Activated T-cell treated with anti-CD3 and anti-CD28 coated beads, Interleukin-2, amount 50 U/mL, for 24 hours (primary cell): ENCODE results near the gene ATP1B1.
A peak's percentile ranks its signal among the peaks of the same experiment; 100 is the strongest.

Experiments used
- DNase-seq: peaks from one replicate; pipeline ENCODE4 v3.0.0-alpha.2; 2020
- H3K27ac Mint-ChIP-seq: 2 replicates; pipeline ENCODE4 v1.8.0; 2020; ENCODE audit warnings: mild to moderate bottlenecking, mixed read lengths
- H3K27me3 Mint-ChIP-seq: 2 replicates; pipeline ENCODE4 v1.8.0; 2020; ENCODE audit warnings: mixed read lengths
- H3K36me3 Mint-ChIP-seq: 2 replicates; pipeline ENCODE4 v1.8.0; 2020; ENCODE audit warnings: low read depth, mixed read lengths
- H3K4me1 Mint-ChIP-seq: 2 replicates; pipeline ENCODE4 v1.8.0; 2020; ENCODE audit warnings: low read depth, mixed read lengths
- H3K4me3 Mint-ChIP-seq: 2 replicates; pipeline ENCODE4 v1.8.0; 2020; ENCODE audit warnings: mild to moderate bottlenecking, moderate library complexity, mixed read lengths
- H3K9me3 Mint-ChIP-seq: 2 replicates; pipeline ENCODE4 v1.8.0; 2020; ENCODE audit warnings: mixed read lengths

ATP1B1 gene

DNA sequence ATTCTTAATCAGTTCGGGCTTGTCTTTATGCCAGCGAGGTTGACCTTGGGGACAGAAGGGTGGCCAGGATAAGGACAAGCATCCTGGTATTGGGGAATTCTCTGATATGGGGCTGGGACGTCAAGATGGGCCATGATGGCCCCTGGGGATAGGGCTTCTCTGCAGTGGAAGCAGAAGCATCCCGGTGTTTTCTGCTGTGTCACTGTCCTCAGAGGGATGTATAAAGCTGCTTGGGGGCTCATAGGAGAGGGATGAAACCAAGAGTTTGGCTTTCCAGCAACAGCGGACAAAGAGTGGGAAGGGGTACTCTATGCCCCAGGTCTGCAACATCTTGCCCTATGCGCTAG, 1.4 kb upstream of the ATP1B1 start:
- peaks cover 27% of the 10 kb centered on the region for H3K27me3 Mint-ChIP-seq
- H3K27ac Mint-ChIP-seq = no peak overlapping the region
- H3K36me3 Mint-ChIP-seq = no peaks in the 10 kb centered on the region
- H3K9me3 Mint-ChIP-seq = no peaks in the 10 kb centered on the region
- H3K4me3 Mint-ChIP-seq = peak overlapping the region; percentile 78
- no peak for DNase-seq
- peaks cover 34% of the 10 kb centered on the region for H3K4me1 Mint-ChIP-seq

DNA sequence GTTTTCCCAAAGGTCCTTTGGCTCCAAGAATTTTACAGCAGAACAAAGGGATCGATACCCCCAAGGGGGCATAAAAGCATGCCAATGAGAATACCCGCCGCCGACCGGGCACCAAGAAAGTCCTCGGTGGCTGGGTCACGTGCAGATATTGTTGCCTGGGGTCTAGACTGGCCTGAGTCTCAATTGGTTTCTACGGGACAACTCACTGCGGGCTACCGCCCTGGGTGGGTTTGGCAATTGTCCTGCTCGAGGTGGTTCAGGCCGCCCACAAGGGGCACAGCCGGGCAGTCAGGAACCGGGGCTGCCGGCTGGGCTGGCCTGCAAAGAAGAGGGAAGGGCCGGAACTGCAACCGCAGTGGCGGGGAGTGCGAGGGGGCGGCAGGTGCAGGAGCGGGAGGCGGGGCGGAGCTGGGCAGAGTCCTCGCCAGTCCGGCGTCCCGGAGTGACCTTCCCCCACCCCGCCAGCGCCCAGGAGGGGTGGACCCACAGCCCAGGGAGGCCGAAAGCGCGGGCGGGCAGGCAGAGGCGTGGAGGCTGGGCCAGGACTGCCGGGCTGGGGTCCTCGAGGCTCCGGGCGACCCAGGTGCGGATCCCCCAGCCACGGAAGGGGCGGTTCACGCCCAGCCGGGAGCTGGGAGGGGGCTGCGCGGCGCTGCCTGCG, 926 bp upstream of the ATP1B1 start:
- DNase-seq = no peak
- Mint-ChIP-seq H3K9me3 (no peaks in the 10 kb centered on the region), H3K4me1 (peaks cover 39% of the 10 kb centered on the region), H3K36me3 (no peaks in the 10 kb centered on the region), H3K27me3 (peaks cover 27% of the 10 kb centered on the region), H3K27ac (no peak overlapping the region), H3K4me3 (peak overlapping the region; percentile 78)

DNA sequence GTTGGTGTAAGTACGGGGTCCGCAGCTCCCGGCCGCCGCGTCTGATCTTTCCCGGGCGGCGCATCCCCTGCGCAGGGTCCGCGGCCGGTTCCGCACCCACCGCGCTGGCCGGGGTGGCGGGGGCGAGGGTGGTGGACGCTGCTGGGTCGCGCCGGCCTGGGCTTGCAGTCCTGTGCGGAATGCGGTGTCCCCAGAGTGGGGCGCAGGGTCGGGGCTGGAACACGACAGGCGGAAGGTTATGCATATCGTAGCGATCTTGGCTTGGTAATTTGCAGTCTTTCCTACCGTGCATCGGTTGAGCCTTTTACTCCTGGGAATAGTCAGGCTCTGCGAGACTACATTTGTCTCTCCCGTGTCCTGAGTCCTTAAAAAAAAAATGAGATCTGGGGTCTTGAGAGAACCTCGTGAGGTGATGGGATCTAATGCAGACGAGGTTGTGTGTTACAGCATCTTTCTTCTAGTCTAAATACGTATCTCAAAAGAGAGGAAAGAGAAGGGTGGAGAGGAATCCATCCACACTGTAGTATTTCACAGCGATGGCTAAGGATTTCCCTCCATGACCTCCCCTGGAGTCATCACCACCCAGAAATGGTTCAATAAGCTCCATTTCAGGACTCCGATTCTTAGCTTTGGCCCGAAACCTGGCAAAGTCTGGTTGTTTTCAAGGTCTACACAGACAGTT, 572 bp downstream of the ATP1B1 start:
- H3K36me3 Mint-ChIP-seq = peaks cover under 1% of the 10 kb centered on the region
- H3K27me3 Mint-ChIP-seq = peaks cover 24% of the 10 kb centered on the region
- peaks cover 44% of the 10 kb centered on the region for H3K4me1 Mint-ChIP-seq
- no peaks in the 10 kb centered on the region for H3K9me3 Mint-ChIP-seq
- peak overlapping the region; percentile 78 for H3K4me3 Mint-ChIP-seq
- peak overlapping the region; percentile 66 for H3K27ac Mint-ChIP-seq
- peak; percentile 32 for DNase-seq

DNA sequence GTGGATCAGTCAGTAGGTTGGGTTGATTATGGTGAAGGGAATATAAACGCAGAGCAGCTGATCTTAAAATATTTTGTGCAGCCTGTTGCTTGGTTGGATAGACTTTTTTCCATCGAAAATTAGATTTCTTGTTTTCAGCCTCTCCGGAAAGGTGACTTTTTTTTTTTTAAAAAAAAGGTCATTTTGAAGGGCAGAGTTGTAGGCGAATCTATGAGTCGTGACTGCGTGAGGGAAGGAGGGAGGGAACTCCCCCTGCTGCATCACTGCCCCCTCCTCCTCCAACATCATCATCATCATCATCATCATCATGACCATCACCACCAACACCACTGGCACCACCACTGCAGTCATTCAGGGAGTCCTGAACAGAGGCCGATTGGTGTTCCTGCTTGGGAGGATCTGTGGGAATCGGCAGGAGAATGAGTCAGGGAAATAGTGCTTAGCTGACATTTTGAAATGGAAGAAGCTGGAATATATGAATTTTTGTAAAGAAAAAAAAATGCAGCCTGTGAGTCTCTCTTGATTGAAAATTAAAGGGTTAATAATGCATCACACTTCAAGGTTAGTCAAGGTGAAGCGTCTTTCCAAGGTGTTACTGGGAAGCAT, 1.2 kb downstream of the ATP1B1 start:
- H3K9me3 Mint-ChIP-seq = no peaks in the 10 kb centered on the region
- peak overlapping the region; percentile 78 for H3K4me3 Mint-ChIP-seq
- H3K27ac Mint-ChIP-seq = peak overlapping the region; percentile 66
- peaks cover 7% of the 10 kb centered on the region for H3K36me3 Mint-ChIP-seq
- H3K27me3 Mint-ChIP-seq = peaks cover 27% of the 10 kb centered on the region
- H3K4me1 Mint-ChIP-seq = peaks cover 44% of the 10 kb centered on the region
- no peak for DNase-seq

DNA sequence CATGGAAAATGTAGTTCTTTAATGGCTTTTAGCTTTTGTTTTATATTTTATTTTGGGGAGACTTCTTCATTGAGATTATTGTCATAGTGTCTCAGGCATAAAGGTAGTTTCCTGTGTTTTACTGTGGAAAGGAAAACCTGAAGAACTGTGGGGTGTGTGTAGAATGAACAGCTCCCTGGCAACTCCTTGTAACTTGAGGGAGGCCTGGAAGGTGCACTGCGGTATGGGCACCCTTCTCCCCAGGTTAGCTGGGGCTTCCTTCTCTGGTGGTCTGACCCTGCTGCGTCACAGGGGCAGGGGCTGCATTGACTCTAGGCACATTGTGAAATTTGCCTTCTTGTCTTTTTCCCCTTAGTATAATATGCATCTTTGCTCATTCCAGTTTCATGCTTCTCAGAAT, 1.7 kb downstream of the ATP1B1 start:
- no peaks in the 10 kb centered on the region for H3K9me3 Mint-ChIP-seq
- no peak for DNase-seq
- peaks cover 9% of the 10 kb centered on the region for H3K36me3 Mint-ChIP-seq
- peaks cover 28% of the 10 kb centered on the region for H3K27me3 Mint-ChIP-seq
- H3K4me3 Mint-ChIP-seq = peak overlapping the region; percentile 78
- H3K4me1 Mint-ChIP-seq = peaks cover 44% of the 10 kb centered on the region
- peak overlapping the region; percentile 66 for H3K27ac Mint-ChIP-seq

DNA sequence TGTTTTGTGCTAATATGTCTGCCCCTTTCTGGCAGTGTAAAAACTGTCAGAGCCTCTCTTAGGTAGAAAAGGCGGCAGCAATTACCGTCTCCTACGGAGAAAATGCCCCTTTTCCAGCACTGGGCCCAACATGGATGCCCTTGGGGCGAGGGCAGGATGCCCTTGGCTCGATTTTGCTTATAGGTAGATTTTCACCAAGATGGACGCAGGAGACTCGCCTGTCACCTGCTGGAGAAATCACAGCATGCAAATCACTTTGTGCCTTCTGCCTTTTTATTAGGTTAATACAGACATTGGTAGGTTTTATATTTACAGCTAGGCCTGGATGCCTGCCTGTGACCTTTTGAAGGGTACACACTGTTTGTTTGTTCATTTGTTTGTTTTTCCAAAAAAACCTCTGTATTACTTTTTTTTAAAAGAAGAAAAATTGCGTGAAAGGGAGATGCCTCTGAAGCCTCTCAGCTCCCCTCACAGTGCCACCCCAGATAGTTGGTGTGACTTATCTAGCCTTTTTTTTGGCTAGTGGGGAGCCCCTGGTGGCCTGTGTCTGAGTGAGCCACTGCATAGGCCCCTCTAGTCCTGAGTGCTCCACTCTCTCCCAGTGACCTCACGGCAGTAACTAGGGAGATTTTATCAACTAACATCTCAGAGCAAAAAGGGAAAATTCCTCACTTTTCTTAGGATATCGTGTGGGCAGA, 2.5 kb downstream of the ATP1B1 start:
- DNase-seq = no peak
- Mint-ChIP-seq H3K27me3 (peaks cover 28% of the 10 kb centered on the region), H3K27ac (no peak overlapping the region), H3K4me3 (no peak overlapping the region), H3K9me3 (no peaks in the 10 kb centered on the region), H3K36me3 (peaks cover 9% of the 10 kb centered on the region), H3K4me1 (peaks cover 44% of the 10 kb centered on the region)

DNA sequence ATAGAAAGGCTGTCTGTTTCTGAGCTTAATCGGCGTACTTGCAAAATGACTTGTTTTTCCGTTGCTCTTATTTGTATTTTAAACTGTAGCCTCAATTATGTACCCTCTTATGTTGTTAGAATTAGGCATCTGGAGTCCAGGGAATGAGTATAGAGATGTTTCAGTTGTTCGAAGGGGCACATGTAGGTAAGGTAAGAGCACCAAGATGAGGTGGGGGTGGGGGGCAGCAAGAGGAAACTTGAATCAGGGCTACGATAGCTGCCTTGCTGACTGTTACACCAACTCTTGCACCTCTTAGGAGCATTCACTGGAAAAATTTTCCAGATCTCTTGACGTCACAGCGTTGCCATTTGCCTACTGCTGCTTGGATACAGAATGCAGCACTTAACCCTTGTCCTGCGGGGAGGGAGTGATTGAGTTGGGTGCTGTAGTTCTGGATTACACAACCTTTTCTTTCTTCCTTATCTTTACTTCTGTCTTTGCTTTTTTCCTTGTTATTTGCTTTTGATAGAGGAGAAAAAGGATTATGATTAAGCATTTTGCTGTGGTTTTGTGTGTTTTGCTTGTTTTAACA, 3.2 kb downstream of the ATP1B1 start:
- no peaks in the 10 kb centered on the region for H3K9me3 Mint-ChIP-seq
- no peak for DNase-seq
- H3K36me3 Mint-ChIP-seq = peaks cover 9% of the 10 kb centered on the region
- peaks cover 44% of the 10 kb centered on the region for H3K4me1 Mint-ChIP-seq
- peak overlapping the region; percentile 33 for H3K4me3 Mint-ChIP-seq
- H3K27me3 Mint-ChIP-seq = peaks cover 25% of the 10 kb centered on the region
- H3K27ac Mint-ChIP-seq = peak overlapping the region; percentile 66

DNA sequence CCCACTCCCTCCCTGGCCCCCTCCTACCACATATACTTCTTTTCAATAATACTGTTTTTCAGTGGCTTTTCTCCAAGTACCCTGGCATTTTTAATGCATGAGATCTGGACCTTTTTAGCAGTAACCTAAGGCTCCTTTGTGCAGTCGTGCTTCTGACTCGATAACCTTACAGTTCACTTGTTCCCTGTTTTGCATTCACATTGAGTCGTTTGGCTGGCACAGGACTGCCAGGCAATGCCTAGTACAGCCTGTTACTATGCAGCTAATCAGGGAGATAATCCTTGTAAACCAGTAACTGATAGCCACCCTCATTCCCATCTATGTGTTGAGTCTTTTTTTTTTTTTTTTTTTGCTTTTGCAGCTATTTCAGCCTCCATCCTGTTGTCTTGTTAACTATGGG, 3.7 kb downstream of the ATP1B1 start:
- Mint-ChIP-seq H3K36me3 (peaks cover 9% of the 10 kb centered on the region), H3K27me3 (peaks cover 20% of the 10 kb centered on the region), H3K4me1 (peaks cover 44% of the 10 kb centered on the region), H3K9me3 (no peaks in the 10 kb centered on the region), H3K27ac (no peak overlapping the region), H3K4me3 (peak overlapping the region; percentile 33)
- DNase-seq = no peak

DNA sequence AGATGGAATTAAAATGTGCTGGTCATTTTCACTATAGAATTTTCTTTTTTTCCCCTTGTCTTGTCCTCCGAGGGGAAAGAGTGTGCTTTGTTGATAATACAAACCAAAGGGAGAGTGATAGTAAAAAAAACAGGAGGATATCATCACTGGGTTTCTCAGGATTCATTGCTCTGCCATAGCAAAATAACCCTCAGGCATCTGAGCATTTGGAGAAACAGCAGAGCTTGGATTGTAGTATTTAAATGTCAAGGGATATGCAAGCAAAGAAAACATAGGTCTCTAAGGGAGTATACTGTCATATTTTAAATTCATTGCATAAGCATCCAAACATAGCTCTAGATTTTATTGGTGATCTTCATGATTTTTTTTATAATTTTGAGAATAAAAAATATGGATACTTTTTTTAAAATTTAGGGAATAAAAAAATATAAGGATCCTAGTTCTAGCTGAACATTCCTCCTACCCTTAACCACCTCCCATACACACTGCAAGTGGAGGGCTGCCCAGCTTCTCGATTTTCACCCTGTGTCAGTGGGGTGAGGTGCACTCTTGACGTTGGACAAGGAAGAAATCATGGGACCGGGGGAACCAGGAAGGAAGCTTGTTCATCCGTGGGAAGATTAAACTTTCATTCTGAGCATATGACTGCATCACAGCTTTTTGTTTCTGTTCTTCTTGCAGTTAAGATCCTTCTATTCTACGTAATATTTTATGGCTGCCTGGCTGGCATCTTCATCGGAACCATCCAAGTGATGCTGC, 4.4 kb downstream of the ATP1B1 start:
- Mint-ChIP-seq H3K27ac (no peak overlapping the region), H3K36me3 (peaks cover 9% of the 10 kb centered on the region), H3K9me3 (no peaks in the 10 kb centered on the region), H3K4me3 (no peak overlapping the region), H3K4me1 (peaks cover 42% of the 10 kb centered on the region), H3K27me3 (peaks cover 18% of the 10 kb centered on the region)
- no peak for DNase-seq

DNA sequence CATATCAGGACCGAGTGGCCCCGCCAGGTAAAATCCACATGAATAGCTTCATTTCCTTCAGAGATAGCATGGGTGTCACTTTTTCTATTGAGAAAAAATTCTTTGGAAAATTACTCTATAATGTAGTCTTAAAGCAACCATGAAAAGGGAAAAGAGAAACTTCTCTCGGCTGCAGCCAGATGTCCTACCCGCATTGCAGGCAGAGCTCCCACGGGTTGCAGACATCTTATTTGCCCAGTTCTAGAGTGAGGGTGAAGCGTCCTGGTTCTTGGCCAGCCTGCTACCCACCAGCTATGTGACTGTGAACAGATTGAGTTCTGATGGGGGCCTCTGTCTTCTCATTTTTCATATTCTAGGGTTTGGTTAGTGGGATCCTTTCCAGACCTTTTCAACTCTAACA, 5.0 kb downstream of the ATP1B1 start:
- Mint-ChIP-seq H3K27me3 (peaks cover 18% of the 10 kb centered on the region), H3K36me3 (peaks cover 13% of the 10 kb centered on the region), H3K27ac (no peak overlapping the region), H3K4me3 (no peak overlapping the region), H3K9me3 (no peaks in the 10 kb centered on the region), H3K4me1 (peaks cover 46% of the 10 kb centered on the region)
- DNase-seq = no peak

DNA sequence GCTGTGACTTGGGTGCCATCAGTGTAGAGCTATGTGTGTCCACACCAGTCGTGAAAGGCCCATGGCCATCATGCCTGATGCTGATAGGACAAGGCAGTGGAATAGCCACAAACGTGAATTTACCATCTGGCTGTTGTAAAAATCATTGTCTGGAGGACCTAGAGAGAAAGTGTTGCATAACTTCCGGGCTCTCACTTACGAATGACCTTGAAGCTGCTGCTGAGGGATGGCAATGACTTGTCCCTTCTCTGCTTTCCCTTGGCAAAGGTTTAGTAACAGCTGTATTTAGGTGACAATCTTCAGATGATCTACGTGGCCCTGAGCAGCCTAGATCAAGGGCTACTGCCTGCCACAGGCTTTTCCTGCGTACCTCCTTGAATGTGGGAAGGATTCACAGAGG, 5.8 kb downstream of the ATP1B1 start:
- peaks cover 15% of the 10 kb centered on the region for H3K27me3 Mint-ChIP-seq
- no peak overlapping the region for H3K4me3 Mint-ChIP-seq
- no peaks in the 10 kb centered on the region for H3K9me3 Mint-ChIP-seq
- no peak for DNase-seq
- no peak overlapping the region for H3K27ac Mint-ChIP-seq
- H3K36me3 Mint-ChIP-seq = peaks cover 13% of the 10 kb centered on the region
- peaks cover 49% of the 10 kb centered on the region for H3K4me1 Mint-ChIP-seq

DNA sequence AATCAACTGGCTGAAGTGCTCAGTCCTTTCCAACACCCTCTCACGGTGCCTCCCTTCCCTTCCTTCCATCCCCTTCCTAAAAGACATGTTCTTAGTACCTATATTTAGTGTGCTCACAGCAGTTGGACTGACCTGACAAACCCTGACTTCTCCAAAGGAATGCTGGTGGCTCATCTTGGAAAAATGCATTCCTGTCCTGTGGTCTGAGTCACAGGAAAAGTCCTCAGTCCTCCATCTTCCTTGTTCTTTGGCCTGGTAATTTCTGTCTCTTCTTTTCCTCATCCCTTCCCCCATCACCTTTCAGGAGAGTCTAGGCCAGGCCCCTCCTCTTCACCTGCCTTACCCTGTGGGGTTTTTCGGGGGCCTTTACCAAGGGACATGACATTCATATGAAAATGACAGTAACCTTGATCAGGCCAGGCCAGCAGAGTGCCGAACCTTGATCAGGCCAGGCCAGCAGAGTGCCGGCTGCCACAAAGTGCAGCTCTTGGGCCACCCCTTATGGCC, 7.2 kb downstream of the ATP1B1 start:
- no peak overlapping the region for H3K27ac Mint-ChIP-seq
- H3K9me3 Mint-ChIP-seq = no peaks in the 10 kb centered on the region
- H3K36me3 Mint-ChIP-seq = peaks cover 13% of the 10 kb centered on the region
- peaks cover 8% of the 10 kb centered on the region for H3K27me3 Mint-ChIP-seq
- DNase-seq = no peak
- H3K4me1 Mint-ChIP-seq = peaks cover 37% of the 10 kb centered on the region
- H3K4me3 Mint-ChIP-seq = no peak overlapping the region

DNA sequence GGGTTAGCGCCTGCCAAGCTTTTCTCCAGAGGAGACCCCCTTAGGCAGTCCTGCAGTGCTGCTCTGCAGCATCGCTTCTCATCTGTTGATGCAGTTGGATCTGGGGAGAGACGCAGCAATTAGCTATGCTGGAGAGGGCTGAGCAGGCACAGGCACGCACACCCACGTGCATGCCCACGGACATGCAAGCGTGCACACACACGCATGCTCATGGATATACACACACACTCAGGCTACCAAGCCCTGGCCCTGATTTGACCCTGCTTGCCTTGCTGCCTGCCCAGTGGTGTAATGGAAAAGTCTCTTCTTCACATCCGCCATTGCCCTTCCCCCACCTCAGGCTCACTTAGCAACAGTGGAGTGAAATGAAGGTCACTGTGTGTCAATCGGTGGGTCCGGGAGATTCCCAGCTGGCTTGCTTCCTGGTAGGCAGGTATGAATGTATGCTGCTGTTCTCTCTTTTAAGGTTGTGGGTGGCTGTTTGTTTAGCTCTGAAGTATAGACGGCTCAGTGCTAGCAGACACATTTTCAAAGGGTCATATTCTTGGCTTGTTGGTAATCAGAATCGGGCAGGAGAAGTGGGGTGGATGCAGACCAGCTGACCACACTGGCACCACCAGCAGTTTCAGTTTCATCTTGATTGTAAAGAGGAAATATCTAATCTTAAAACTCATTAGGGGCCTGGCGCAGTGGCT, 9.5 kb downstream of the ATP1B1 start:
- Mint-ChIP-seq H3K4me3 (no peak overlapping the region), H3K9me3 (no peaks in the 10 kb centered on the region), H3K27ac (no peak overlapping the region), H3K36me3 (peaks cover 13% of the 10 kb centered on the region), H3K27me3 (peaks cover 8% of the 10 kb centered on the region), H3K4me1 (peaks cover 15% of the 10 kb centered on the region)
- DNase-seq = no peak
